Activated CD8-positive, alpha-beta T cell treated with anti-CD3 and anti-CD28 coated beads for 36 hours (primary cell): ENCODE results near the gene KLHL35. TPM values are rescaled to one million over a fixed set of nuclear protein-coding genes. Genes with fewer than 3 reads are reported as not detected.

ENCODE experiments used
- ATAC-seq: fragments of 200-7000 bp; cut with Tn5 transposase; one replicate; pipeline ENCODE4 v1.10.0; 2021; ENCODE audit warnings: mild to moderate bottlenecking, moderate library complexity
- CTCF ChIA-PET: fragments of 350-600 bp; sonication (Branson Sonifier 250); formaldehyde crosslinking; loops from one replicate; lab custom pipeline; 2021; ENCODE audit warnings: antibody characterized with exemption; lab: Charles Lee
- POLR2A ChIA-PET: fragments of 350-600 bp; sonication (Branson Sonifier 250); formaldehyde crosslinking; loops from one replicate; lab custom pipeline; 2021; ENCODE audit warnings: antibody characterized with exemption; lab: Charles Lee
- DNase-seq: peaks from one replicate; pipeline ENCODE4 v3.0.0-alpha.2; 2020
- H3K27ac Mint-ChIP-seq: one replicate; pipeline ENCODE4 v1.8.0; 2021; ENCODE audit warnings: mild to moderate bottlenecking, mixed read lengths
- H3K27me3 Mint-ChIP-seq: one replicate; pipeline ENCODE4 v1.8.0; 2021; ENCODE audit warnings: mixed read lengths
- H3K36me3 Mint-ChIP-seq: one replicate; pipeline ENCODE4 v1.8.0; 2021; ENCODE audit warnings: low read depth, mixed read lengths
- H3K4me1 Mint-ChIP-seq: one replicate; pipeline ENCODE4 v1.8.0; 2021; ENCODE audit warnings: low read depth, mixed read lengths
- H3K4me3 Mint-ChIP-seq: one replicate; pipeline ENCODE4 v1.8.0; 2021; ENCODE audit warnings: mild to moderate bottlenecking, moderate library complexity, mixed read lengths
- H3K9me3 Mint-ChIP-seq: one replicate; pipeline ENCODE4 v1.8.0; 2021; ENCODE audit warnings: mixed read lengths
- CTCF ChIP-seq: fragments of 200-600 bp; IDR thresholded peaks from one replicate; pipeline ENCODE4 v1.8.0; 2022; ENCODE audit warnings: antibody characterized with exemption, mild to moderate bottlenecking
- intact Hi-C: fragments of 100-400 bp; cut with micrococcal nuclease; formaldehyde crosslinking; loops from one replicate; pipeline ENCODE4 v1.10.0; 2022
- total RNA-seq, 2 experiments: library from RNA; stranded (reverse); gene quantifications; one replicate each; pipeline ENCODE4 v1.2.3, GENCODE V29; 2021

The KLHL35 gene
- total RNA-seq, 2 experiments from 2014 or later = 0.16 to 0.77 TPM

- Mint-ChIP-seq H3K4me1 (no peaks in the 10 kb centered on the region), H3K36me3 (no peaks in the 10 kb centered on the region), H3K27ac (no peak overlapping the region), H3K9me3 (no peaks in the 10 kb centered on the region), H3K27me3 (no peaks in the 10 kb centered on the region), H3K4me3 (no peak overlapping the region)
- ChIA-PET POLR2A (no interaction called here), CTCF (interaction anchor here (1.4 to 2.1 kb wide), 2 partner anchors 63 to 84 kb away, joined by 3 to 6 read pairs; no protein-coding TSS in a partner anchor)
- no peak for TF ChIP-seq CTCF
- intact Hi-C loops = no loop called here
- DNase-seq (no peak), ATAC-seq (no peak)
These were observed 35.7 kb upstream of the KLHL35 start for GRCh38 chr11:75468534-75469340.

GRCh38 chr11:75467881-75468280, 34.9 kb upstream of the KLHL35 start:
- Mint-ChIP-seq H3K36me3 (no peaks in the 10 kb centered on the region), H3K27me3 (no peaks in the 10 kb centered on the region), H3K4me3 (no peak overlapping the region), H3K9me3 (no peaks in the 10 kb centered on the region), H3K27ac (no peak overlapping the region), H3K4me1 (no peaks in the 10 kb centered on the region)
- intact Hi-C loops = no loop called here
- ATAC-seq = no peak
- TF ChIP-seq CTCF = no peak
- POLR2A ChIA-PET = no interaction called here
- CTCF ChIA-PET = interaction anchor here (1.2 to 2.1 kb wide), 2 partner anchors 16 to 63 kb away, joined by 3 to 6 read pairs; no protein-coding TSS in a partner anchor
- DNase-seq = no peak

GRCh38 chr11:75467311-75467710, 34.3 kb upstream of the KLHL35 start:
- DNase-seq (no peak), ATAC-seq (no peak)
- Mint-ChIP-seq H3K36me3 (no peaks in the 10 kb centered on the region), H3K4me1 (no peaks in the 10 kb centered on the region), H3K27ac (no peak overlapping the region), H3K27me3 (no peaks in the 10 kb centered on the region), H3K4me3 (no peak overlapping the region), H3K9me3 (no peaks in the 10 kb centered on the region)
- TF ChIP-seq CTCF = no peak
- CTCF ChIA-PET = interaction anchor here (1.2 to 2.1 kb wide), 2 partner anchors 15 to 64 kb away, joined by 3 to 6 read pairs; no protein-coding TSS in a partner anchor
- POLR2A ChIA-PET = interaction anchor here (0.7 kb wide), 1 partner anchor 13 kb away, joined by 3 read pairs; no protein-coding TSS in a partner anchor
- intact Hi-C loops = no loop called here

GRCh38 chr11:75465701-75466531, 32.9 kb upstream of the KLHL35 start:
- Mint-ChIP-seq H3K4me3 (no peak overlapping the region), H3K4me1 (no peaks in the 10 kb centered on the region), H3K9me3 (no peaks in the 10 kb centered on the region), H3K36me3 (no peaks in the 10 kb centered on the region), H3K27ac (no peak overlapping the region), H3K27me3 (no peaks in the 10 kb centered on the region)
- intact Hi-C loops = no loop called here
- ATAC-seq = no peak
- ChIA-PET CTCF (no interaction called here), POLR2A (no interaction called here)
- no peak for DNase-seq
- TF ChIP-seq CTCF = no peak
